HepG2 (cell line): ENCODE results near the gene FAM174C. TPM values are rescaled to one million over a fixed set of nuclear protein-coding genes. Genes with fewer than 3 reads are reported as not detected.
A peak's percentile ranks its signal among the peaks of the same experiment; 100 is the strongest.

ENCODE experiments used
- CSRNP1 ChIP-seq: sonication (generic); formaldehyde crosslinking; IDR thresholded peaks from 2 replicates; pipeline ENCODE4 v1.8.1; 2023; ENCODE audit warnings: mild to moderate bottlenecking, missing genetic modification reagents
- GATAD1 ChIP-seq: IDR thresholded peaks from 2 replicates; pipeline ENCODE4 v1.6.1; 2016; ENCODE audit warnings: missing genetic modification reagents, missing compliant biosample characterization
- GZF1 ChIP-seq: sonication (generic); formaldehyde crosslinking; IDR thresholded peaks from 2 replicates; pipeline ENCODE4 v1.5.1; 2020; ENCODE audit warnings: mild to moderate bottlenecking, missing genetic modification reagents
- KDM5B ChIP-seq: sonication (generic); formaldehyde crosslinking; IDR thresholded peaks from 2 replicates; pipeline ENCODE4 v1.4.0; 2020; ENCODE audit warnings: missing genetic modification reagents, mild to moderate bottlenecking, borderline replicate concordance
- MIER3 ChIP-seq: IDR thresholded peaks from 2 replicates; pipeline ENCODE4 v1.6.1; 2016; ENCODE audit warnings: missing compliant biosample characterization, borderline replicate concordance
- MXD3 ChIP-seq: IDR thresholded peaks from 2 replicates; pipeline ENCODE4 v1.6.1; 2016; ENCODE audit warnings: mild to moderate bottlenecking, missing biosample characterization, missing genetic modification reagents
- NRL ChIP-seq: sonication (generic); formaldehyde crosslinking; IDR thresholded peaks from 2 replicates; pipeline ENCODE4 v1.5.0; 2020; ENCODE audit warnings: missing genetic modification reagents, mild to moderate bottlenecking, moderate library complexity, borderline replicate concordance
- PHF21A ChIP-seq: sonication (generic); formaldehyde crosslinking; IDR thresholded peaks from 2 replicates; pipeline ENCODE4 v1.5.0; 2020; ENCODE audit warnings: mild to moderate bottlenecking, missing genetic modification reagents
- TBP ChIP-seq: sonication (generic); formaldehyde crosslinking; IDR thresholded peaks from 2 replicates; pipeline ENCODE4 v1.5.0; 2020; ENCODE audit warnings: missing genetic modification reagents
- TGIF2 ChIP-seq: IDR thresholded peaks from 2 replicates; pipeline ENCODE4 v1.6.1; 2016; ENCODE audit warnings: control low read depth, missing compliant biosample characterization
- THAP9 ChIP-seq: sonication (generic); formaldehyde crosslinking; IDR thresholded peaks from 2 replicates; pipeline ENCODE4; 2020; ENCODE audit warnings: missing genetic modification reagents, mild to moderate bottlenecking, borderline replicate concordance
- YY1 ChIP-seq: IDR thresholded peaks from 2 replicates; pipeline ENCODE4 v1.6.1; 2011; ENCODE audit warnings: low read length, low read depth, moderate library complexity, mild to moderate bottlenecking; ENCODE audit not compliant: insufficient read depth, insufficient replicate concordance
- ZBTB43 ChIP-seq: sonication (generic); formaldehyde crosslinking; conservative IDR thresholded peaks from 2 replicates; pipeline ENCODE4 v1.4.0; 2020; ENCODE audit warnings: missing genetic modification reagents
- ZBTB44 ChIP-seq: sonication (generic); formaldehyde crosslinking; IDR thresholded peaks from 2 replicates; pipeline ENCODE4 v1.4.0; 2020; ENCODE audit warnings: missing genetic modification reagents
- ZFP36L1 ChIP-seq: sonication (generic); formaldehyde crosslinking; IDR thresholded peaks from 2 replicates; pipeline ENCODE4 v1.8.0; 2022; ENCODE audit warnings: mild to moderate bottlenecking, missing genetic modification reagents, moderate library complexity
- ZNF225 ChIP-seq: sonication (generic); formaldehyde crosslinking; IDR thresholded peaks from 2 replicates; pipeline ENCODE4 v1.4.0; 2020; ENCODE audit warnings: mild to moderate bottlenecking, missing genetic modification reagents
- ZNF335 ChIP-seq: sonication (generic); formaldehyde crosslinking; IDR thresholded peaks from 2 replicates; pipeline ENCODE4 v1.4.0; 2020; ENCODE audit warnings: missing genetic modification reagents
- ZNF446 ChIP-seq: sonication (generic); formaldehyde crosslinking; IDR thresholded peaks from 2 replicates; pipeline ENCODE4 v1.5.0; 2020; ENCODE audit warnings: mild to moderate bottlenecking, missing genetic modification reagents
- ZNF563 ChIP-seq: sonication (generic); formaldehyde crosslinking; IDR thresholded peaks from 2 replicates; pipeline ENCODE4 v1.8.0; 2022; ENCODE audit warnings: mild to moderate bottlenecking, moderate library complexity, missing genetic modification reagents
- polyA plus RNA-seq, 8 experiments: library from polyadenylated mRNA; depleted of rRNA in 3 of 8; stranded (reverse) in 7 of 8; unstranded in 1 of 8; fragments of >200 nt; fragmentation: Illumina TruSeq in 4 of 8; extraction: Trizol in 4 of 8; gene quantifications; 2 replicates each; pipeline versions ENCODE4 v1.2.1 to v1.2.3, GENCODE V29; 2011 to 2016; ENCODE audit warnings: low read depth in 4 of 8, missing spikeins in 1 of 8, mixed read lengths in 1 of 8; ENCODE audit not compliant: insufficient read depth in 1 of 8
- total RNA-seq, 5 experiments: library from RNA; depleted of rRNA; stranded (reverse); fragments of >200 nt; fragmentation: Illumina TruSeq; extraction: Trizol; gene quantifications; 2 replicates each; pipeline ENCODE4 v1.2.3, GENCODE V29; 2016; ENCODE audit warnings: low read depth in 1 of 5

The FAM174C gene
- total and polyA plus RNA-seq, 2 of the 13 experiments (the other 11 are each of a cell fraction or from before 2014, with no cell fraction given): 19.5 to 31.3 TPM

GRCh38 chr19:1238369-1239303, 36.7 kb upstream of the FAM174C start (continued):
- no peak for TF ChIP-seq ZNF335 (CRISPR knock-in tag)
- 0 out of 2 replicates have a peak, but pooled peaks have one; percentile 45 for TF ChIP-seq ZNF446 (CRISPR knock-in tag)
- TF ChIP-seq ZBTB43: no peak
- TF ChIP-seq MIER3 (CRISPR knock-in tag): no peak
- TF ChIP-seq ZFP36L1 (CRISPR knock-in tag): no peak
- peak; percentile 84 for TF ChIP-seq NRL (CRISPR knock-in tag)
- no peak for TF ChIP-seq GZF1 (CRISPR knock-in tag)
- TF ChIP-seq ZBTB44 (CRISPR knock-in tag): no peak
- peak; percentile 68; the same call in 1 of the 2 replicates for TF ChIP-seq THAP9 (CRISPR knock-in tag)
- TF ChIP-seq YY1: no peak
- no peak for TF ChIP-seq TGIF2
- peak; percentile 47; the same call in 1 of the 2 replicates for TF ChIP-seq KDM5B (CRISPR knock-in tag)
- TF ChIP-seq TBP (CRISPR knock-in tag): no peak
- TF ChIP-seq PHF21A (CRISPR knock-in tag): 0 out of 2 replicates have a peak, but pooled peaks have one; percentile 13
- TF ChIP-seq GATAD1: 0 out of 2 replicates have a peak, but pooled peaks have one; percentile 4
- peak; percentile 81; the same call in 1 of the 2 replicates for TF ChIP-seq ZNF225
- TF ChIP-seq ZNF563 (CRISPR knock-in tag): peak; percentile 28; the same call in 1 of the 2 replicates
- 0 out of 2 replicates have a peak, but pooled peaks have one; percentile 45 for TF ChIP-seq MXD3 (CRISPR knock-in tag)
- peak; percentile 59; the same call in 1 of the 2 replicates for TF ChIP-seq CSRNP1 (CRISPR knock-in tag)
